Mesenteric fat pad (tissue), 1 donor: ENCODE data around the gene KIF3B. TPM values are rescaled to one million over a fixed set of nuclear protein-coding genes. Genes with fewer than 3 reads are reported as not detected.
"Not testable (repeated sequence)": the region's sequence is repeated elsewhere in the genome, so short reads cannot be mapped to it uniquely, and the experiment has no call there.

Experiments
- DNase-seq: peaks from one replicate; pipeline ENCODE4 v3.0.0-alpha.2; 2020; ENCODE audit warnings: low spot score
- total RNA-seq: library from RNA; stranded (reverse); fragmentation: NEBNext Ultra II Directional; extraction: Animal tissue kit (Norgen Biotek cat#: 25700); gene quantifications from one replicate; pipeline ENCODE4 v1.2.1, GENCODE V29; 2021
- donor health status: DM: yes; HTN: yes; CAD: no.

KIF3B gene
- total RNA-seq, 1 donor from 2014 or later: 28.1 TPM

DNA sequence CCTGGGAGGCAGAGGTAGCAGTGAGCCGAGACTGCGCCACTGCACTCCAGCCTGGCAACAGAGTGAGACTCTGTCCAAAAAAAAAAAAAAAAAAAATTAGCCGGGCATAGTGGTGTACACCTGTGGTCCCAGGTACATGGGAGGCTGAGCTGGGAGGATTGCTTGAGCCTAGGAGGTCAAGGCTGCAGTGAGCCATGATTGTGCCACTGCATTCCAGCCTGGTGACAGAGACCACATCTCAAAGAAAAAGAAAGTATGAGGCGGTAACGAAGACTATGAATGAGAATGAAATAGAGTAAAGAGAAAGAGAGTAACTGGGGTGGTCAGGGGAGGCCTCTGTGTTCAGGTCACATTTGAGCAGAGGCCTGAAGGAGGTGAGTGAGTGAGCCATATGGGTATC is 31.2 kb upstream of the KIF3B start:
- not testable (repeated sequence) for DNase-seq

DNA sequence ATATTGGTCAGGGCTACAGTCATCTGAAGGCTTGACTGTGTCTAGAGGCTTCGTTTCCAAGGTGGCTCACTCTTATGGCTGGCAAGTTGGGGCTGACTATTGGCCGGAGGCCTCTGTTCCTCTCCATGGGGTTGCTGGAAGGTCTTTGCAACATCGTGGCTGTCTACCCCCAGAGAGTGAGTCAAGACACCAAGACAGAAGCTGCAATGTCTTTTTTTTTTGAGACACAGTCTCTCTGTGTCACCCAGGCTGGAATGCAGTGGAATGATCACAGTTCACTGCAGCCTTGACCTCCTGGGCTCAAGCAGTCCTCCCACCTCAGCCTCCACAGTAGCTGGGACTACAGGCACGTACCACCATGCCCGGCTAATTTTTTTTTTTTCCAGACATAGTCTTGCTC is 29.4 kb upstream of the KIF3B start:
- DNase-seq: no peak

DNA sequence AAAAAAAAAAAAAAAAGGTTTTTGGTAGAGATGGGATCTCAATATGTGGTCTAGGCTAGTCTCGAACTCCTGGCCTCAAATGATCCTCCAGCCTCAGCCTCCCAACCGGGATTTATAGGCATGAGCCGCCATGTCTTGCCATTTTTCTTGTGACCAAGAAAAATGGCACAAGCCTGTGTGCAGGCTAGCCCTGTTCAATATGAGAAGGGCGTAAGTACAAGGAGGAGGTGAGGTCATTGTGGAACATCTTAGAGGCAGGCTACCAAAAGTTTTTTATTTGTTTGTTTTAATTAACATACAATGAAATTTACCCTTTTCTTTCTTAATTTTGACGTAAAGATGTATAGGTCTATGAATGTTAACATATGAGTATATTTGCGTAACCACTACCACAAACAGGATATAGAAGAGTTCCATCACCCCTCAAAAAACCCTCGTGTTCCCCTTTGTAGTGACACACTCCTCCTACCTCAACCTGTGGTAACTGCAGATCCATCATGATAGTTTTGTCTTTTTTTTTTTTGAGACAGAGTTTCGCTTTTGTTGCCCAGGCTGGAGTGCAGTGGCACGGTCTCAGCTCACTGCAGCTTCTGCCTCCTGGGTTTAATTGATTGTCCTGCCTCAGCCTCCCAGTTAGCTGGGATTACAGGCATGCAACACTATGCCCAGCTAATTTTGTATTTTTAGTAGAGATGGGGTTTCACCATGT is 28.3 kb upstream of the KIF3B start:
- no peak for DNase-seq

- DNase-seq: no peak
These were observed 26.0 kb upstream of the KIF3B start for GRCh38 chr20:32251470-32251869.

- DNase-seq: no peak
These were observed 25.3 kb upstream of the KIF3B start for GRCh38 chr20:32252189-32252588.

DNA sequence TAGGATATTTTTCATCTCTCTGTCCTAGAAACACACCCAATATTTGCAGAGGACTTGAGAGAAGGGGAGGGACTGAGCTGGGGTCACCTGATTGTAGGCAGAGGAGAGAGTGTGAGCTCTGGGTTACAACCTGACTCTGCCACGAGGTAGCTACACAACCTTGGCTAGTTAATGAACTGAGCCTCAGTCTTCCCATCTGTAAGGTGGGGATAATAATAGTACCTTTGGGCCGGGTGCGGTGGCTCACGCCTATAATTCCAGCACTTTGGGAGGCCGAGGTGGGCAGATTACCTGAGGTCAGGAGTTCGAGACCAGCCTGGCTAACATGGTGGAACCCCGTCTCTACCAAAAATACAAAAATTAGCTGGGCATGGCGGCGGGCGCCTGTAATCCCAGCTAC is 16.5 kb upstream of the KIF3B start:
- not testable (repeated sequence) for DNase-seq

DNA sequence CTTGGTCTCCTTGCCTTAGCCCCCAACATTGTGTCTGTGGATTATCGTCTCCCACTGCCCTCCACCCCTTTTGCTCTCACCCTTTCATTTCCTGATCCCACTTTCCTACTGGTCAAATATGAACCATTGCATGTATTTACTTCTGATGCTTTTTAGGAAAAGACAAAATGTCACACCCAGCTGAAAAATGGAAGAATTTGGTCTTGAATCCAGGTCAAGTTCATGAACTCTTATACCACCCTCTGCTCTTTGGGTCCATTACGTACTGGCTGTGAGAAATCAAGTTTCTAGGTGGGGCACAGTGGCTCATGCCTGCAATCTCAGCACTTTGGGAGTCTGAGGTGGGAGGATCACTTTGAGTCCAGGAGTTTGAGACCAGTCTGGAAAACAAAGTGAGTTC is 15.8 kb upstream of the KIF3B start:
- DNase-seq: no peak

DNA sequence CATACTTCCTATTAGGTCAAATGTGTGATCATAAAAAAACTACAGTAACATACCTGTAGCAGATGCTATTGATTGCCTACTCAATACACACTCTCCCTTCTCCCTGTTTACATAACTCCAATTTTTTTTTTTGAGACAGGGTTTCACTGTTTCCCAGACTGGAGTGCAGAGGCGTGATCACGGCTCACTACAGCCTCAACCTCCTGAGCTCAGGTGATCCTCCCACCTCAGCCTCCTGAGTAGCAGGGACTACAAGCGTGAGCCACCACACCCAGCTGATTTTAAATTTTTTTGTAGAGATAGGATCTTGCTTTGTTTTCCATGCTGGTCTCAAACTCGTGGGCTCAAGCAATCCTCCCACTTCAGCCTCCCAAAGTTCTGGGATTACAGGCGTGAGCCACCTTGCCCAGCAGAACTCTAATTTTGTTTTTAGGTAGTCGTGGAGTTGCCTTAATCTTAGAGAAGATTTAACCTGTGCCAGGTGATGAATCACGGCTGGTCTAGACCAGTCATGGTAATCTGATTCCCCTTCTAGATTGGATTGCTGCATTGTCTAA is 14.0 kb upstream of the KIF3B start:
- DNase-seq: no peak

GRCh38 chr20:32271620-32272019 is 5.8 kb upstream of the KIF3B start:
- DNase-seq: no peak

GRCh38 chr20:32274359-32274758 is 3.1 kb upstream of the KIF3B start:
- no peak for DNase-seq

- not testable (repeated sequence) for DNase-seq
These were observed 2.3 kb upstream of the KIF3B start for GRCh38 chr20:32275163-32275562.

GRCh38 chr20:32278199-32278643 is 770 bp downstream of the KIF3B start:
- DNase-seq: no peak

- DNase-seq: no peak
These were observed 4.3 kb downstream of the KIF3B start for GRCh38 chr20:32281711-32282110.

- no peak for DNase-seq
These were observed 5.0 kb downstream of the KIF3B start for GRCh38 chr20:32282461-32282860.

DNA sequence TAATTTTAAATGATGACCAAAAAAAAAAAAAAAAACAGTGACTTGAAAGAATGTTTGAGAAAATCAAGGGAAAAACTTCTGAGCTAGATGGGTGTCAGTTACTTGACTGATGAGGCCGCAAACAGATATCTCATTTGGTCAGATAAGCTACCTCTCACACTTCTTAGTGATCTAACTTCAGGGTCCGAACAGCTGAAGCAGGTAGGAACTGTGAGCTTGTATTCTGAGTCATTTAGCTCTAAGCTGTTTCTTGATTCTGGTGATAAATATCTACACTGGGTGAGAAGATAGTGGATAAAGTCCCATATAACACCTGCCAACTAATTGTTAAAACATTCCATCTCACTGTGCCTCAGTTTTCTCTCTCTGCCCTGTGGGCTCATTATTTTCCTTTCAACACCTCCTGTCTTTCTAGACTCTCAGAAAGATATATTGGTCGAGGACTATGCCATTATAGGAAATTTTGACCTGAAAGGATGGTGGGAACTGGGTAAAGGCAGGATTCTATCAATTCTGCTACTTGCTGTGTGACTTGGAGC is 7.7 kb downstream of the KIF3B start:
- no peak for DNase-seq

DNA sequence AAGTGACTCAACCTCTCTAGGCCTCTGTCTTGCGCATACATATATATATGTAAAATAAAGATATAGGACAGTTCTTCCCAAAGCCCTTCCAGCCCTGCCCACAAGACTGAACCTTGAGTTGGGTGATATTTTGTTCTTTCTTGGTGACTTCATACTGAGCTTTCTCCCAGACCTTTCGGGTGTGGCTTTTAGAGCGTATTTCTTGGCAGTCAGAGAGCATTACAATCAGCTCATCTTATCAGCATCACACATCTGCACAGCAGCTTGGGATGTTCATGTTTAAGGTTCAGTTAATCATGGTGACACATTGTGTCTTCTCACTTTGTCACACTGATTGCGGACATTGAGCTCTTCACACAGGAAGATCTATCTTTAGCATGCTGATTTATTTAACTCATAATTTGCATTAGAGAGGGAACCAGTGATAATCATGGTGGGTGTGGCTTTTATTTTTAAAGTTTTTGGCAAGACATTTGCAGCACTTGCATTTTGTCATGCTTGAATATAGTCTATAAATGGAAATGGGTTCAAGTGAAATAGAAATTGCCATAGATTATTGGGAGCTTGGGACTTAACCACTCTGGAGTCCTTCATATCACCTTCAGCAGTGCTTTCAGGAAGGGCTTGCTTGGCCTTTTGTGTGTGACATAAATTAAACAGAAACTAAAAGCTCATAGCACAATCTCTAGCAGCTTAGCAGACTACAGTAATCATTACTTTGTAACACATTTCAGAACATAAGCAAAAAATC is 8.3 kb downstream of the KIF3B start:
- DNase-seq: no peak

- no peak for DNase-seq
These were observed 9.8 kb downstream of the KIF3B start for GRCh38 chr20:32287231-32287638.

DNA sequence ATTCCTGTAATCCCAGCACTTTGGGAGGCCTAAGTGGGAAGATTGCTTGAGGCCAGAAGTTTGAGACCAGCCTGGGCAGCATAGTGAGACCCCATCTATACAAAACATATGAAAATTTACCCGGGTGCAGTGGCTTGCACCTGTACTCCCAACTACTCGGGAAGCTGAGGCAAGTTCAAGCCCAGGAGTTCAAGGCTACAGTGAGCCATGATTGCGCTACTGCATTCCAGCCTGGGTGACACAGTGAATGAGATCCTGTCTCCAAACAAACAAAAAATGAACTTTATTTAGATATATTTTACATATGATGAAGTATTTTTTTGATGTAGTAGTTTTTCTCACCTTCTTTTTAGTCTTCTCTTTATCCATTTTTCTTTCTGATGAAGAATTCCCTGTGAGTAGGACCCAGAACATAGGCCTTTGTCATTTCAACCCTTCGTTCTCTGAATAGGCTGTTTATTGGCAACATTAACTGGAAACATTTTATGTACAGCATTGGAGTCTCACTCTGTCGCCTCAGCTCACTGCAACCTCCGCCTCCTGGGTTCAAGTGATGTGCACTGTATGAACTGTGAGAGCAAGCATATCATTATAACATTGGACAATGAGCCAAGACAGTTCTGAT is 10.9 kb downstream of the KIF3B start:
- no peak for DNase-seq

DNA sequence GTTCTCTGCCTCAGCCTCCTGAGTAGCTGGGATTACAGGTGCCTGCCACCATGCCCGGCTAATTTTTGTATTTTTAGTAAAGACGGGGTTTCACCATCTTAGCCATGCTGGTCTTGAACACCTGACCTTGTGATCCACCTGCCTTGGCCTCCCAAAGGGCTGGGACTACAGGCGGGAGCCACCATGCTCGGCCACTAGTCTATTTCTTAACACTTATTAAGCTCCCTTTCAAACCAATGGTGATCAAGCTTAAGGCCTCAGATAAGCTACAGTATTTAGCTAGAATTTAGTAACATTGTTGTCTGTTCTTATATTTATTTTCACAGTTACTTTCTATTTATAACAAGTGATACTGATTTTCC is 11.8 kb downstream of the KIF3B start:
- not testable (repeated sequence) for DNase-seq

GRCh38 chr20:32289661-32290431 is 12.4 kb downstream of the KIF3B start:
- no peak for DNase-seq

- DNase-seq: no peak
These were observed 13.7 kb downstream of the KIF3B start for GRCh38 chr20:32291166-32291565.
